Measurements from ENCODE around the gene ANAPC5.
"Not testable (repeated sequence)": the region's sequence is repeated elsewhere in the genome, so short reads cannot be mapped to it uniquely, and the experiment has no call there.

The ANAPC5 gene

GRCh38 chr12:121284551-121285390, 67.4 kb downstream of the ANAPC5 start:
- no peak for DNase-seq (ENCODE audit: low read depth)

GRCh38 chr12:121283841-121284240, 68.4 kb downstream of the ANAPC5 start:
- no peak for DNase-seq (ENCODE audit: low read depth)

DNA sequence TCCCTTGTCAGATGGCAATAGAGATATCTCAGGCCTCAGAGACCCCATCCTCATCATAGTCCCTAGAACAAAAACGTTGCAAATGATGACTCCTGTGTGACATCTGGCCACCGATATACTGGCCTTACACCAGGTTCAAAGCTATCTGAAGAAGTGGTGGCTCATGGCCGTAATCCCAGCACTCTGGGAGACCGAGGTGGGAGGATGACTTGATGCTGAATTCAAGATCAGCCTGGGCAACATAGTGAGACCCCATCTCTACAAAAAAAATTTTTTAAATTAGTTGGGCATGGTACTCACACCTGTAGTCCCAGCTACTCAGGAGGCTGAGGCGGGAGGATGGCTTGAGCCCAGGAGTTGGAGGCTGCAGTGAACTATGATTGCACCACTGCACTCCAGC, 68.8 kb downstream of the ANAPC5 start:
- no peak for DNase-seq (ENCODE audit: low read depth)

GRCh38 chr12:121282910-121283309, 69.3 kb downstream of the ANAPC5 start:
- not testable (repeated sequence) for DNase-seq (ENCODE audit: low read depth)

- DNase-seq (ENCODE audit: low read depth) = no peak
Measured at GRCh38 chr12:121282072-121282742, 70.0 kb downstream of the ANAPC5 start.

DNA sequence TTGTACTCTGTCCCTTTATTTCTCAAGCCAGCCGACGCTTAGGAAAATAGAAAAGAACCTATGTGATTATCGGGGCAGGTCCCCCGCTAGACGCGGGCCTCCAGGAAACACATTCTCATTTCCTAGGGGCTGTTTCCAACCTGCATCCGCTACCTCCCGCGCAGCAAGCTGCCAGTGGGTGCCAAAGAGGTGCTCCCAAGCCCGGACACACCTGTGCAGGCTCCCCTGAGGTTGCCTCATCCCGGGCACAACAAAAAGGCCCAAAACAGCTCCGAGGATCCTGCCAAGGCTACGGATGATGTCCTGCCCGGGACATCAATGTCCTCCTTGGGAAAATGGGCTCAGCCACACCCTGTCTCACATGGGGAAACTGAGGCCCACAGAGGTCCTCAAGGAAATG, 71.1 kb downstream of the ANAPC5 start:
- DNase-seq (ENCODE audit: low read depth) = not testable (repeated sequence)

DNA sequence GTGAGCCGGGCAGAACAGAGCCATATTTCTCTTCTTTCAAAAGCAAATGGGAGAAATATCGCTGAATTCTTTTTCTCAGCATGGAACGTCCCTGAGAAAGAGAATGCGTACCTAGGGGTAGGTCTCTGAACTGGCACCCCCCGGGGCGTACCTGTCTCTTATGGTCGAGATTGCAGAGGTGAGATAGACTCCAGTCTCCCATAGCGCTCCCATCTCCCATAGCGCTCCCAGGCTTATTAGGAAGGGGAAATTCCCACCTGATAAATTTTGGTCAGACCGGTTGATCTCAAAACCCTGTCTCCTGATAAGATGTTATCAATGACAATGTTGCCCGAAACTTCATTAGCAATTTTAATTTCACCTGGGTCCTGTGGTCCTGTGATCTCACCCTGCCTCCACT, 71.7 kb downstream of the ANAPC5 start:
- DNase-seq (ENCODE audit: low read depth) = not testable (repeated sequence)

GRCh38 chr12:121279507-121279915, 72.7 kb downstream of the ANAPC5 start:
- no peak for DNase-seq (ENCODE audit: low read depth)

GRCh38 chr12:121279071-121279375, 73.2 kb downstream of the ANAPC5 start:
- no peak for DNase-seq (ENCODE audit: low read depth)

GRCh38 chr12:121278169-121279070, 73.8 kb downstream of the ANAPC5 start:
- DNase-seq (ENCODE audit: low read depth) = no peak

- no peak for DNase-seq (ENCODE audit: low read depth)
Measured at GRCh38 chr12:121277374-121277759, 74.8 kb downstream of the ANAPC5 start.

DNA sequence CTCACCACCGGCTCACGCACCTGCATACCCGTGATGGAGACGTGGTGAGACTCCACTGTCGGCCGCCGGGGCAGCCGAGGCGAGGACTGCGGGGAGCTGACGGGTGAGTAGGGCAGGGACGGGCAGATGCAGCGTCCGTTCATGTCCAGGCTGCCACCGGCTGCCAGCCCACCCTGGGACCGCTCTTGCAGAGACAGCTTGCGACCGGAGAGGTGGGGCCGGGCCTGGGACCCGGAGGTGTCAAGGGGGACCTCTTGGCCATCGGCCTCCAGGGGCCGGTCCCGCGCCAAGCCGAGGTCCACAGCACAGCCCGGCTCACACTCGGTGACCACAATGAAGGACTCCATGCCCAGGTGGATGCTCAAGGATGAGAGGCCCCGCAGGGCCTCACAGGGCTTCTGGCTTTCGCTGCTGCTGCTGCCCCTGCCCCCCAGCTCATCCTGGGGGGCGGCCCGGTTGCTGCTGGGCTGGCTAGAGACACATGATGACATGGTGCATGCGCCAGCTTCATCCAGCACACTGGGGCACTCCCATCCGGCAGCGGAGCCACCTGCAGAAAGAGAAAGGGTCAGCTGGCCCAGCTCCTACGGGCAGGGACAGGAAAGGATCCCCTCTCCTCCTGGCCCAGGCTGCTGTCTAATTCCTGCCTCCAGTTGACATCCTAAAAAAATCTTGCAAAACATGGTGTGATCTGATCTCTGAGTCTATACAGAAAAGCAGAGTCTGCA, 78.0 kb downstream of the ANAPC5 start:
- no peak for DNase-seq (ENCODE audit: low read depth)

GRCh38 chr12:121273364-121273896, 78.8 kb downstream of the ANAPC5 start:
- no peak for DNase-seq (ENCODE audit: low read depth)

- no peak for DNase-seq (ENCODE audit: low read depth)
Measured at GRCh38 chr12:121267822-121268221, 84.4 kb downstream of the ANAPC5 start.

DNA sequence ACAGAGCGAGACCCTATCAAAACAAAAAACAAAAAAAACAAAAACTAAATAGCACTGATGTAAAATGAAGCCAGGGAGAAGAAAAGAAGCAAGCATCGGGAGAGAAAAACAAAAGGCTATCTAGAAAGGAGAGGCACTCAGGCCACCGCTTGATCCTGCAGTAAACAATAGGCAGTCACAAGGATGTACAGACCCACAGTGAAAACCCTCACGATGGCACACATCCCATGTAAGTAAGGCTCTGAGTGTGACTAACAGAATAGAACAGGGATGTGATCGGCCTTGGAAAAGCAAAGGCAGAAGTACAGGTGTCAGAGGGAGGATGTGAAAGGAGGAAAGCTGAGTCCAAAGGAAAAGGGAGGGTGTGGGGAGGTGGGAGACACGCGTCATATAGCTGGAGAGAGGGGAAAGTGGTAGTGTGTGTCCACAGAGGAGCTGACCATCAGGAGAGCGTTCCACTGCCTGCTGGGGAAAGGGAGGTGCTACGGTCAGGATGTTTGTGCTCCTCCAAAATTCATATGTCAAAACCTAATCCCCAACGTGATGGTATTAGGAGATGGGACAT, 87.2 kb downstream of the ANAPC5 start:
- no peak for DNase-seq (ENCODE audit: low read depth)

- no peak for DNase-seq (ENCODE audit: low read depth)
Measured at GRCh38 chr12:121264135-121264534, 88.1 kb downstream of the ANAPC5 start.

DNA sequence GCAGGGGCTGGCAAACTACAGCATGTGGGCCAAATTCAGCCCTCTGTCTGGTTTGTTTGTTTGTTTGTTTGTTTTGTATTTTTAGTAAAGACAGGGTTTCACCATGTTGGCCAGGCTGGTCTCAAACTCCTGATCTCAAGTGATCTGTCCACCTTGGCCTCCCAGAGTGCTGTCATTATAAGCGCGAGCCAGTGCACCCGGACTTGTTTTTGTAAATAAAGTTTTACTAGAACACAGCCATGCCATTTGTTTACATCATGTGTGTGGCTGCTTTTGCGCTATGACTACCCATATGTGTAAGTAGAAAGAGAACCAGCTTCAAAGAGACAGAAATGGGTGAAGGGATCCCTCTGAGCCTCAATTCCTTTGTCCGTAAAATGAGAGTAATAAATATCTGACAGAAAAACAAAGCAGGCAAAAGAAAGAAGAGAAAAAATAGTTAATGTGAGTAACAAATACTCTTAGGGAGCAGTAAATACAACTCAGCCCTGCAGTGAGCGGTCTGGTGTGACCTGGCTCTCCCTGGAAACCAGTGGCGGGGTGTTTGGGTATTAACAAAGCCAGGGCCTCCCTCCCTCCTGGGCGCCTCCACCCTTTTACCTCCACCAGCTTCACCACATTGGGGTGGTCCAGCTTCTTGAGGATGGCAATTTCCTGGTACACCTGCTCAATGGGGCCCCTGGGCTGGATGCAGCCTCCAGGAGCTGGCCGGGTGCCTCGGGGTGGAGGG, 88.8 kb downstream of the ANAPC5 start:
- DNase-seq (ENCODE audit: low read depth) = no peak

GRCh38 chr12:121261398-121261797, 90.8 kb downstream of the ANAPC5 start:
- no peak for DNase-seq (ENCODE audit: low read depth)

- DNase-seq (ENCODE audit: low read depth) = no peak
Measured at GRCh38 chr12:121260091-121260490, 92.1 kb downstream of the ANAPC5 start.

DNA sequence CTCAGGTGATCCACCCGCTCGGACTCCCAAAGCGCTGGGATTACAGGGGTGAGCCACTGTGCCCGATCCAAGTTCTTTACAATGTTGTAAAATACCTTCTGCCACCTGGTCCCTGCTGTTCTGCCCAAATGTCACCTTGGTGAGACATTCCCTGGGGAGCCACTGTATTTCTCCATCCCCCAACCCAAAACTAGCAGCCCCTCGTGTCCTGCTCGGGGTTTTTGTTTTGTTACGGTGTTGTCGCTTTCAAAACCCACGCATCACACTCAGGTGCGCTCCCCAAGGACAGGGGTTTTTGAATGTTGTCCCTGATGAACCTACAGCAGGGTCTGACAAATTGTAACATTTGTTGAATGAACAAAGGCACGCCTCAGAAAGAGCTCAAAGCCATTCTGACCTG, 93.1 kb downstream of the ANAPC5 start:
- DNase-seq (ENCODE audit: low read depth) = no peak

All from T-helper 22 cell (primary cell).